ENCODE measurements around the gene CNTN1.
"Not testable (repeated sequence)": the region's sequence is repeated elsewhere in the genome, so short reads cannot be mapped to it uniquely, and the experiment has no call there.

DNA sequence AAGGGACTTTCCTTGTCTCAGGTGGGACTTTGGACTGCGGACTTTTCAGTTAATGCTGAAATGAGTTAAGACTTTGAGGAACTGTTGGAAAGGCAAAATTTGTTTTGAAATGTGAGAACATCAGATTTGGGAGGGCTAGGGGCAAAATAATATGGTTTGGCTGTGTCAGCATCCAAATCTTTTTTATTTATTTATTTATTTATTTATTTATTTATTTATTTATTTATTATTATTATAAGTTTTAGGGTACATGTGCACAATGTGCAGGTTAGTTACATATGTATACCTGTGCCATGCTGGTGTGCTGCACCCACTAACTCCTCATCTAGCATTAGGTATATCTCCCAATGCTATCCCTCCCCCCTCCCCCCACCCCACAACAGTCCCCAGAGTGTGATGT lies 389.0 kb downstream of the CNTN1 start:
- not testable (repeated sequence) for TF ChIP-seq EZH2 (IDR thresholded peaks at IDR 0.05; ENCODE audit: borderline replicate concordance, insufficient read depth, low read length, poor library complexity, severe bottlenecking); POLR2AphosphoS5 (IDR thresholded peaks at IDR 0.05); CTCF (IDR thresholded peaks at IDR 0.05; ENCODE audit: poor library complexity, severe bottlenecking); EP300 (conservative IDR thresholded peaks at IDR 0.05; ENCODE audit: poor library complexity, severe bottlenecking)
- TF ChIP-seq, protein P1, sequence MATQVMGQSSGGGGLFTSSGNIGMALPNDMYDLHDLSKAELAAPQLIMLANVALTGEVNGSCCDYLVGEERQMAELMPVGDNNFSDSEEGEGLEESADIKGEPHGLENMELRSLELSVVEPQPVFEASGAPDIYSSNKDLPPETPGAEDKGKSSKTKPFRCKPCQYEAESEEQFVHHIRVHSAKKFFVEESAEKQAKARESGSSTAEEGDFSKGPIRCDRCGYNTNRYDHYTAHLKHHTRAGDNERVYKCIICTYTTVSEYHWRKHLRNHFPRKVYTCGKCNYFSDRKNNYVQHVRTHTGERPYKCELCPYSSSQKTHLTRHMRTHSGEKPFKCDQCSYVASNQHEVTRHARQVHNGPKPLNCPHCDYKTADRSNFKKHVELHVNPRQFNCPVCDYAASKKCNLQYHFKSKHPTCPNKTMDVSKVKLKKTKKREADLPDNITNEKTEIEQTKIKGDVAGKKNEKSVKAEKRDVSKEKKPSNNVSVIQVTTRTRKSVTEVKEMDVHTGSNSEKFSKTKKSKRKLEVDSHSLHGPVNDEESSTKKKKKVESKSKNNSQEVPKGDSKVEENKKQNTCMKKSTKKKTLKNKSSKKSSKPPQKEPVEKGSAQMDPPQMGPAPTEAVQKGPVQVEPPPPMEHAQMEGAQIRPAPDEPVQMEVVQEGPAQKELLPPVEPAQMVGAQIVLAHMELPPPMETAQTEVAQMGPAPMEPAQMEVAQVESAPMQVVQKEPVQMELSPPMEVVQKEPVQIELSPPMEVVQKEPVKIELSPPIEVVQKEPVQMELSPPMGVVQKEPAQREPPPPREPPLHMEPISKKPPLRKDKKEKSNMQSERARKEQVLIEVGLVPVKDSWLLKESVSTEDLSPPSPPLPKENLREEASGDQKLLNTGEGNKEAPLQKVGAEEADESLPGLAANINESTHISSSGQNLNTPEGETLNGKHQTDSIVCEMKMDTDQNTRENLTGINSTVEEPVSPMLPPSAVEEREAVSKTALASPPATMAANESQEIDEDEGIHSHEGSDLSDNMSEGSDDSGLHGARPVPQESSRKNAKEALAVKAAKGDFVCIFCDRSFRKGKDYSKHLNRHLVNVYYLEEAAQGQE (IDR thresholded peaks at IDR 0.05; ENCODE audit: borderline replicate concordance): not testable (repeated sequence)

All from neural cell (in vitro differentiated cells).